GM19099 (cell line): ENCODE results near the gene OIT3.

Source experiments
- POLR2A ChIP-seq: IDR thresholded peaks from 3 replicates; pipeline ENCODE4 v1.6.1; 2011; ENCODE audit warnings: low read depth; ENCODE audit not compliant: insufficient read length; ENCODE audit errors: extremely low read depth

Gene OIT3

GRCh38 chr10:72981028-72981881 is 87.7 kb downstream of the OIT3 start:
- TF ChIP-seq POLR2A: no peak

- TF ChIP-seq POLR2A: no peak
Measured at GRCh38 chr10:72981882-72982529, 88.5 kb downstream of the OIT3 start.
